ENCODE results near the gene ERLIN1. TPM values are rescaled to one million over a fixed set of nuclear protein-coding genes. Genes with fewer than 3 reads are reported as not detected.

The ERLIN1 gene
- total and polyA plus RNA-seq, 4 donors, result 21.7 to 85.4 (median 70.0) TPM

DNA sequence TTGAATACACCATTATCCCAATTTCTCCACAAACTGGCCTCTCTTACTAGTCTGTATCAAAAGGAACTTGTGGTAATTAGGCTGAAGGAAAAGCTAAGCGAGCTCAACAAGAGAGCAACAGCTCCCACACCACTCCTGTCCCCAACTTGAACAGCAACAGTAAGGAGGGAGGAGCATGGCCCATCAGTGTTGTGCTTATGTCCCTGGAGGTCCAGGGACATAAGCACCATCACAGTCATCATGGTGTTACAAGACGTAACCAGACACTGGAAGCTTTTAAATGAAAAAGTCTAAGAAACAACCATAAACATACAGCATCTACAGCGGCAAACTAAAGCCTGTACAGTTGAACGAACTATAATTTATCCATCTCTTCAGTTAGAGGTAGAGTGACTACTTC, 989 bp downstream of the ERLIN1 start:
- no peaks in the 10 kb centered on the region for H3K27me3 ChIP-seq (ENCODE audit: control insufficient read depth in 4 of 4, insufficient read depth in 4 of 4, low read length in 3 of 4)
- H3K4me1 ChIP-seq (ENCODE audit: control insufficient read depth in 4 of 4, insufficient read depth in 4 of 4, low read length in 3 of 4), result peaks cover 4 to 42% (median 21%) of the 10 kb centered on the region in 4 donors
- peak overlapping the region; percentile 89 to 96 for H3K9ac ChIP-seq (ENCODE audit: low read depth in 1 of 2, low read length in 2 of 2)
- no peak for DNase-seq (ENCODE audit: low spot score)
- 3% methylated on average over 4 of the region's 4 CpGs for WGBS
- TF ChIP-seq, protein P1, sequence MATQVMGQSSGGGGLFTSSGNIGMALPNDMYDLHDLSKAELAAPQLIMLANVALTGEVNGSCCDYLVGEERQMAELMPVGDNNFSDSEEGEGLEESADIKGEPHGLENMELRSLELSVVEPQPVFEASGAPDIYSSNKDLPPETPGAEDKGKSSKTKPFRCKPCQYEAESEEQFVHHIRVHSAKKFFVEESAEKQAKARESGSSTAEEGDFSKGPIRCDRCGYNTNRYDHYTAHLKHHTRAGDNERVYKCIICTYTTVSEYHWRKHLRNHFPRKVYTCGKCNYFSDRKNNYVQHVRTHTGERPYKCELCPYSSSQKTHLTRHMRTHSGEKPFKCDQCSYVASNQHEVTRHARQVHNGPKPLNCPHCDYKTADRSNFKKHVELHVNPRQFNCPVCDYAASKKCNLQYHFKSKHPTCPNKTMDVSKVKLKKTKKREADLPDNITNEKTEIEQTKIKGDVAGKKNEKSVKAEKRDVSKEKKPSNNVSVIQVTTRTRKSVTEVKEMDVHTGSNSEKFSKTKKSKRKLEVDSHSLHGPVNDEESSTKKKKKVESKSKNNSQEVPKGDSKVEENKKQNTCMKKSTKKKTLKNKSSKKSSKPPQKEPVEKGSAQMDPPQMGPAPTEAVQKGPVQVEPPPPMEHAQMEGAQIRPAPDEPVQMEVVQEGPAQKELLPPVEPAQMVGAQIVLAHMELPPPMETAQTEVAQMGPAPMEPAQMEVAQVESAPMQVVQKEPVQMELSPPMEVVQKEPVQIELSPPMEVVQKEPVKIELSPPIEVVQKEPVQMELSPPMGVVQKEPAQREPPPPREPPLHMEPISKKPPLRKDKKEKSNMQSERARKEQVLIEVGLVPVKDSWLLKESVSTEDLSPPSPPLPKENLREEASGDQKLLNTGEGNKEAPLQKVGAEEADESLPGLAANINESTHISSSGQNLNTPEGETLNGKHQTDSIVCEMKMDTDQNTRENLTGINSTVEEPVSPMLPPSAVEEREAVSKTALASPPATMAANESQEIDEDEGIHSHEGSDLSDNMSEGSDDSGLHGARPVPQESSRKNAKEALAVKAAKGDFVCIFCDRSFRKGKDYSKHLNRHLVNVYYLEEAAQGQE (IDR thresholded peaks at IDR 0.05), result peak; percentile 20
- no peak for TF ChIP-seq FOXA2 (IDR thresholded peaks at IDR 0.05)
- H3K27ac ChIP-seq (ENCODE audit: low read depth in 1 of 2, low read length in 2 of 2), result peak overlapping the region; percentile 93 to 94
- H3K9me3 ChIP-seq (ENCODE audit: control insufficient read depth in 4 of 4, low read length in 3 of 4), result no peaks in the 10 kb centered on the region
- peaks cover 0 to 12% (median 1%) of the 10 kb centered on the region in 4 donors for H3K36me3 ChIP-seq (ENCODE audit: control insufficient read depth in 4 of 4, insufficient read depth in 3 of 4, low read depth in 1 of 4, low read length in 3 of 4)
- peak overlapping the region; percentile 83 to 94 (median 89) for H3K4me3 ChIP-seq (ENCODE audit: low read depth in 1 of 3, low read length in 3 of 3)

DNA sequence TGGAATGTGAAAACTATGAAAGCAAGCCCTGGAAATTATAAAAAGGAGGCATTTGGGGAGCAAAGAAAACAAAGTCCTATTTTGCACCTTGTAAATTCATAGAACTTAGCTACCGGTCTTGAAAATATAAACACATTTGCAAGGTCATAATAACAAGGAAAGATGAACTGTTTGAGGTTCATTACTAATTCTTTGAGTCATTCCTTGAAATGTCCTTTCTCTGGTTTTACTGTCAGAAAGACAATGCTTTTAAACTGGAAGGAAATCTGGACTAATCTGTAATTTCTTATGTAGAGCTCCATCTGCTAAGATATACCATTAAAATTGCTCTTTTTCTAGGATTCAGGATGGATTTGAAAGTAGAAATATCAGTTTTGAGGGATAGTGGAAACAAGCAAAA, 1.4 kb downstream of the ERLIN1 start:
- DNase-seq (ENCODE audit: low spot score), result no peak
- Histone ChIP-seq H3K9me3 (ENCODE audit: control insufficient read depth in 4 of 4, low read length in 3 of 4) (no peaks in the 10 kb centered on the region), H3K4me3 (ENCODE audit: low read depth in 1 of 3, low read length in 3 of 3) (peak overlapping the region; percentile 83 to 94 (median 89)), H3K36me3 (ENCODE audit: control insufficient read depth in 4 of 4, insufficient read depth in 3 of 4, low read depth in 1 of 4, low read length in 3 of 4) (peaks cover 0 to 12% (median 1%) of the 10 kb centered on the region in 4 donors), H3K4me1 (ENCODE audit: control insufficient read depth in 4 of 4, insufficient read depth in 4 of 4, low read length in 3 of 4) (peaks cover 4 to 47% (median 23%) of the 10 kb centered on the region in 4 donors), H3K27ac (ENCODE audit: low read depth in 1 of 2, low read length in 2 of 2) (peak overlapping the region; percentile 93 to 94), H3K9ac (ENCODE audit: low read depth in 1 of 2, low read length in 2 of 2) (peak overlapping the region; percentile 89 to 96), H3K27me3 (ENCODE audit: control insufficient read depth in 4 of 4, insufficient read depth in 4 of 4, low read length in 3 of 4) (no peaks in the 10 kb centered on the region)
- TF ChIP-seq GABPA (IDR thresholded peaks at IDR 0.05 in 1 of 2, conservative IDR thresholded peaks at IDR 0.05 in 1 of 2) (no peak), JUND (IDR thresholded peaks at IDR 0.05) (no peak), FOXA2 (IDR thresholded peaks at IDR 0.05) (no peak), NR2F2 (IDR thresholded peaks at IDR 0.05) (no peak), RAD21 (IDR thresholded peaks at IDR 0.05) (no peak)
- TF ChIP-seq, protein P2, sequence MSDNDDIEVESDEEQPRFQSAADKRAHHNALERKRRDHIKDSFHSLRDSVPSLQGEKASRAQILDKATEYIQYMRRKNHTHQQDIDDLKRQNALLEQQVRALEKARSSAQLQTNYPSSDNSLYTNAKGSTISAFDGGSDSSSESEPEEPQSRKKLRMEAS (IDR thresholded peaks at IDR 0.05), result no peak
- 22% methylated on average over 1 of the region's 1 CpG for WGBS

DNA sequence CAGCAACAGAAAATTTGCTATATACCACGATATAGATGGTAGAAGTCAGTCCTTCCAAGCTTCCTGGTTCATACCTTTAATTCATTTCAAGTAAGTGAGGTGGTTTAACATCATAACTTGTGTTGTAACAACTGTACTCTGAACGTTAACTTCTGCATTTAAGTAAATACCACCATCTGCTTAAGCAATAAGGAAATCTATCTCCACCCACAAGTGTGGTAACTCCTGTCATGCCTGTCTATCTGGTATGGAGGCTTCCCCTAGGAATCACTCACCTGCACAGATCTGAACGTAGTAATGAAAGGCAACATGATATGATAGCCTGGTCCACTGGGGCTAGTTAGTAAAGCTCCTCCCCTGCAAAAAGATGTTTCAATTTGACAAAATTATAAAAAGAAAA, 2.3 kb downstream of the ERLIN1 start:
- peak overlapping the region in 2 of 3 donors; percentile 0 to 83 for H3K4me3 ChIP-seq (ENCODE audit: low read depth in 1 of 3, low read length in 3 of 3)
- WGBS, result 33% methylated on average over 3 of the region's 3 CpGs
- DNase-seq (ENCODE audit: low spot score), result no peak
- peak overlapping the region; percentile 93 to 94 for H3K27ac ChIP-seq (ENCODE audit: low read depth in 1 of 2, low read length in 2 of 2)
- no peaks in the 10 kb centered on the region for H3K9me3 ChIP-seq (ENCODE audit: control insufficient read depth in 4 of 4, low read length in 3 of 4)
- peaks cover 4 to 49% (median 23%) of the 10 kb centered on the region in 4 donors for H3K4me1 ChIP-seq (ENCODE audit: control insufficient read depth in 4 of 4, insufficient read depth in 4 of 4, low read length in 3 of 4)
- H3K9ac ChIP-seq (ENCODE audit: low read depth in 1 of 2, low read length in 2 of 2), result peak overlapping the region in 1 of 2 donors; percentile 89
- H3K36me3 ChIP-seq (ENCODE audit: control insufficient read depth in 4 of 4, insufficient read depth in 3 of 4, low read depth in 1 of 4, low read length in 3 of 4), result peaks cover 2 to 16% (median 3%) of the 10 kb centered on the region in 4 donors
- no peaks in the 10 kb centered on the region for H3K27me3 ChIP-seq (ENCODE audit: control insufficient read depth in 4 of 4, insufficient read depth in 4 of 4, low read length in 3 of 4)
- TF ChIP-seq FOXA2 (IDR thresholded peaks at IDR 0.05) (peak; percentile 84), NR2F2 (IDR thresholded peaks at IDR 0.05) (no peak), YY1 (IDR thresholded peaks at IDR 0.05) (peak; percentile 81), TAF1 (conservative IDR thresholded peaks at IDR 0.05) (peak; percentile 16), RAD21 (IDR thresholded peaks at IDR 0.05) (peak; percentile 8), FOXA1 (IDR thresholded peaks at IDR 0.05) (no peak), HNF4G (IDR thresholded peaks at IDR 0.05) (no peak), GABPA (IDR thresholded peaks at IDR 0.05 in 1 of 2, conservative IDR thresholded peaks at IDR 0.05 in 1 of 2) (no peak), HNF4A (conservative IDR thresholded peaks at IDR 0.05) (peak; percentile 42 to 58)
- TF ChIP-seq, protein P1 (IDR thresholded peaks at IDR 0.05), result peak; percentile 26
- TF ChIP-seq, protein P3, sequence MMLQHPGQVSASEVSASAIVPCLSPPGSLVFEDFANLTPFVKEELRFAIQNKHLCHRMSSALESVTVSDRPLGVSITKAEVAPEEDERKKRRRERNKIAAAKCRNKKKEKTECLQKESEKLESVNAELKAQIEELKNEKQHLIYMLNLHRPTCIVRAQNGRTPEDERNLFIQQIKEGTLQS (IDR thresholded peaks at IDR 0.05), result no peak
- TF ChIP-seq, protein P4, sequence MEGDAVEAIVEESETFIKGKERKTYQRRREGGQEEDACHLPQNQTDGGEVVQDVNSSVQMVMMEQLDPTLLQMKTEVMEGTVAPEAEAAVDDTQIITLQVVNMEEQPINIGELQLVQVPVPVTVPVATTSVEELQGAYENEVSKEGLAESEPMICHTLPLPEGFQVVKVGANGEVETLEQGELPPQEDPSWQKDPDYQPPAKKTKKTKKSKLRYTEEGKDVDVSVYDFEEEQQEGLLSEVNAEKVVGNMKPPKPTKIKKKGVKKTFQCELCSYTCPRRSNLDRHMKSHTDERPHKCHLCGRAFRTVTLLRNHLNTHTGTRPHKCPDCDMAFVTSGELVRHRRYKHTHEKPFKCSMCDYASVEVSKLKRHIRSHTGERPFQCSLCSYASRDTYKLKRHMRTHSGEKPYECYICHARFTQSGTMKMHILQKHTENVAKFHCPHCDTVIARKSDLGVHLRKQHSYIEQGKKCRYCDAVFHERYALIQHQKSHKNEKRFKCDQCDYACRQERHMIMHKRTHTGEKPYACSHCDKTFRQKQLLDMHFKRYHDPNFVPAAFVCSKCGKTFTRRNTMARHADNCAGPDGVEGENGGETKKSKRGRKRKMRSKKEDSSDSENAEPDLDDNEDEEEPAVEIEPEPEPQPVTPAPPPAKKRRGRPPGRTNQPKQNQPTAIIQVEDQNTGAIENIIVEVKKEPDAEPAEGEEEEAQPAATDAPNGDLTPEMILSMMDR (IDR thresholded peaks at IDR 0.05; ENCODE audit: low read depth, low read length, missing input control), result no peak
- TF ChIP-seq, protein P5, sequence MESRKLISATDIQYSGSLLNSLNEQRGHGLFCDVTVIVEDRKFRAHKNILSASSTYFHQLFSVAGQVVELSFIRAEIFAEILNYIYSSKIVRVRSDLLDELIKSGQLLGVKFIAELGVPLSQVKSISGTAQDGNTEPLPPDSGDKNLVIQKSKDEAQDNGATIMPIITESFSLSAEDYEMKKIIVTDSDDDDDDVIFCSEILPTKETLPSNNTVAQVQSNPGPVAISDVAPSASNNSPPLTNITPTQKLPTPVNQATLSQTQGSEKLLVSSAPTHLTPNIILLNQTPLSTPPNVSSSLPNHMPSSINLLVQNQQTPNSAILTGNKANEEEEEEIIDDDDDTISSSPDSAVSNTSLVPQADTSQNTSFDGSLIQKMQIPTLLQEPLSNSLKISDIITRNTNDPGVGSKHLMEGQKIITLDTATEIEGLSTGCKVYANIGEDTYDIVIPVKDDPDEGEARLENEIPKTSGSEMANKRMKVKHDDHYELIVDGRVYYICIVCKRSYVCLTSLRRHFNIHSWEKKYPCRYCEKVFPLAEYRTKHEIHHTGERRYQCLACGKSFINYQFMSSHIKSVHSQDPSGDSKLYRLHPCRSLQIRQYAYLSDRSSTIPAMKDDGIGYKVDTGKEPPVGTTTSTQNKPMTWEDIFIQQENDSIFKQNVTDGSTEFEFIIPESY (IDR thresholded peaks at IDR 0.05), result no peak
- TF ChIP-seq, protein P2 (IDR thresholded peaks at IDR 0.05), result peak; percentile 25
